Activated CD8-positive, alpha-beta memory T cell treated with anti-CD3 and anti-CD28 coated beads, Interleukin-2, amount 50 U/mL, for 1 hour (primary cell): ENCODE measurements around the gene RRAS2.

Experiments
- DNase-seq: peaks from one replicate; pipeline ENCODE4 v3.0.0-alpha.2; 2020; ENCODE audit errors: extremely low read depth

RRAS2 gene

DNA sequence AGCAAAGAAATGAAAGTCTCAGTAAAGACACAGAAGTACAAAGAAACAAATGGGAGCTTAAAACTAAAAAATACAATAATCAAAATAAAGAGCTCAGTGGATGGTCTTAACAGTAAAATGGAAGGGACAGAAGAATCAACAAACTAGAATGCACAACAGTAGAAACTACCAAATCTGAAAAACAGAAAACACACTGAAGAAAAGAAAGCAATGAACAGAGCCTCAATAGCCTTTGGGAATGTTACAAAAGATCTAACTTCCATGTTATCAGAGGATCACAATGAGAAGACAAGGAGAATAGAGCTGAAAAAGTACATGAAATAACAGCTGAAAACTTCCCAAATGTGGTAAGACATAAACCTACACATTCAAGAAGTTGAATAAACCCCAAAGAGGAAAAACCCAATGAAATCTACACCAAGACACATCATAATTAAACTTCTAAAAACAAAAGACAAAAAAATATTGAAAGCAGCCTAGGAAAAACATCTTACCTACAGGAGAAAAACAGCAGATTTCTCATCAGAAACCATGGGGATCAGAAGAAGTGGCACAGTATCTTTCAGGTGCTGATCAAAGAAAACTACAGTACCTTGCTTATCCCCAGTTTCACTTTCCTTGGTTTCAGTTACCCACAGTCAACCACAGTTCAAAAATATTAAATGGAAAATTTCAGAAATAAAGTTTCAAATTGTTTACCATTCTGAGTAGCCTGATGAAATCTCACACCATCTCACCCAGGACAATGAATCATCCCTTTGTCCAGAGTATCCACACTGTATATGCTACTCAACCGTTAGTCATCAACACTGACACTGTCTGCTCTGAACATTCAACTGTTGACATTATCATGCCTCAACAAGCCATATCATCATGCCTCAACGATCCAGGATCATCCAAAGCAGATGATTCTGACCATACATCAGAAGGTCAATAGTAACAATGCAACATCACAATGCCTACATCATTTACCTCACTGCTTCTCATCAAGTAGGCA is 22.2 kb downstream of the RRAS2 start:
- no peak for DNase-seq

DNA sequence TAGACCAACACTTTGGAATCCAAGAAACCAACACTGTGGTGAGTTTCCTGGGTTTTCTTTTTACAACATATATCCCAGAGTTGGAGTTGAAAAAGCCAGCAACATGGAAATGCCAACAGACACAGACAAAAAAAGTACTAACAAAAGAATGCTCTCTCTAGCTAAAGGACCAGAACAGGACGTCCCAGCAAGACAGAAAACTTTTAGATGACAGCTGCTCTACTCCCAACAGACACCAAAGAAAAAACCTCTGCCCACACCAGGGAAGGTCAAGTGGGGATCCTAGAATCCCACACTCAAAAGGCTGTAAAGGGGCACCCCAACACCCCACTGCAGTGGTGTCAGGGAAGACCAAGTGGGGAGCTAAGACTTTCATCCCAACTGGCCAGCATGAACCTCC is 23.3 kb downstream of the RRAS2 start:
- DNase-seq: no peak

DNA sequence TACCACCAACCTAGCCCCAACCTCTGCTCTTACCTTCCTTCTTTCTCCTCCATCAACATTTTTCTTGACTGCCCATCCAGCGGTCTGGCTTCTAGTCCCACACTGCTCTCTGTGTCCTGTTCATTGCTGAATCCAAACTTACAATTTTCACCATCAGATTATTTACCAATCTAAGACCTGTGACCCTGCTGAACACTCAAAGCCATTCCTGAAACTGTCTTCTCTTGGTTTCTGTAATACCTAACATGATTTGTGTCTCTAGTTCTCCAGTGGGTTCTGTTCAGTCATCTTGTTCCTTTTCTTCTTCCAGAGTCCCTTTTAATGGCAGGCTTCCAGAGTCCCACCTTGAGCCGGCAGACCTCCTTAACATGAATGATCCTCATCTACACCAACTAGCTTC is 24.1 kb downstream of the RRAS2 start:
- DNase-seq: no peak

DNA sequence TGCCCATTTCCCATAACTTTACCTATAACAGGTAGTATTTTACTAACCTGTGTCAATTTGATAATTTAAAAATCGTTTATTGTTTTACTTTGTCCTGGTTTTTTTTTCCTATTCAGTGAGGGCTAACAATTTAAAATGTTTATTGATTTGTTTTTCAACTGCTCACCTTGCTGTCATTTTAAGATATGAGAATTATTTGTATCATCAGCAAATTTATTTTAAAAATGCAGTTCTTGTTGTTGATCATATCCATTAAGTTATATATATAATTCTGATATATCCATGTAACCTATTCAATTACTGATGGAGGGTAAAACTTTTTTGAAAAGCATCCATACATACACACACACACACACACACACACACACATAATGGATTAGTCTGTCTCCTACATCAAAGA is 24.8 kb downstream of the RRAS2 start:
- DNase-seq: no peak

DNA sequence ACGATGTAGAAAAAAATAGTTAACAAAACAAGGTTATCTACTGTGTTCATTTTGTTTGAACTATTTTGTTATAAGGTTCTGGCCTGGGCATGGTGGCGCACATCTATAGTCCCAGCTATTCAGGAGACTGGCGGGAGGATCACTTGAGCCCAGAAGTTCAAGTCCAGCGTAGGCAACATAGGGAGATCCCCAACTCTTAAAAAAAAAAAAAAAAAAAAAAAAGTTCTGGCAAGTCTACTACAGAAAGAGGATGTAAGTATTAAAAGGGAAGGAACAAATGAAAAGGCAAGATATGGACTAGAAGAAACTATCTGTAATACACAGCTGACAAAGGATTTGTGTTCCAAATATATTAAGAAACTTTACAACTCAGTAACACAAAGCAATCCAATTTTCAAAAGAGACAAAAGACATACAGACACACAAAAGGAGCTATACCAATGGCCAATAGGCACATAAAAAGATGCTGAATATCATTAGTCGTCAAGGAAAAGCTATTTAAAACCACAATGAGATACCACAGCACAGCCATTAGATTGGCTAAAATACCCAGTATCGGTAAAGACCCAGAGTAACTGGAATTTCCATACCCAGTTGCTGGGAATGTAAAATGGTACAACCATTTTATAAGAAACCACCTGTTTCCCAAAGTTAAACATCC is 27.4 kb downstream of the RRAS2 start:
- no peak for DNase-seq

DNA sequence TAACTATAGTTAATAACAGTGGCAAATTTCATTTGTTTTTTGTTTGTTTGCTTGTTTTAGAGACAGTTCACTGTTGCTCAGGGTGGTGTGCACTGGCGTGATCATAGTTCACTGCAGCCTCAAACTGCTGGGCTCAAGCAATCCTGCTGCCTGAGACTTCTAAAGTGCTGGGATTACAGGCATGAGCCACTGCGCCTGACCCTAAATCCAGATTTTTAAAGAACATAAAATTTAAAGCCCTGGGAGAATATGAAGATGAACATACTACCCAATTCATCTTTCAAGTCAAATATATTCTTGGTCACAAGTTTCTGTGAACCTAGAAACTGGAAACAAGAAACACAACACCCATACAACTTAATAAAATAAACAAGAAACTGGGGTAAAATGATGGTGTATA is 28.1 kb downstream of the RRAS2 start:
- no peak for DNase-seq

DNA sequence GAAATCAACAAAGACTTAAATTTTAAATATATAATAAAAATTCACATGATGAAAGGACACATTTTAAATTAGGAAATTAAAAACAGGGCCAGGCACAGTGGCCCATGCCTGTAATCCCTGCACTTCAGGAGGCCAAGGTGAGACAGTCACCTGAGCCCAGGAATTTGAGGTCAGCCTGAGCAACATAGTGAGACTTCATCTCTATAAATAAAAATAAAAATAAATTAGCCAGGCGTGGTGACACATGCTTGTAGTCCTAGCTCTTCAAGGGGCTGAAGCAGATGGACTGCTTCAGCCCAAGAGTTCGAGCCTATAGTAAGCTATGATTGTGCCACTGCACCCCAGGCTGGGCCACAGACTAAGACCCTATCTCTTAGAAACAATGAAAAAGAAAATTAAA is 29.3 kb downstream of the RRAS2 start:
- no peak for DNase-seq

DNA sequence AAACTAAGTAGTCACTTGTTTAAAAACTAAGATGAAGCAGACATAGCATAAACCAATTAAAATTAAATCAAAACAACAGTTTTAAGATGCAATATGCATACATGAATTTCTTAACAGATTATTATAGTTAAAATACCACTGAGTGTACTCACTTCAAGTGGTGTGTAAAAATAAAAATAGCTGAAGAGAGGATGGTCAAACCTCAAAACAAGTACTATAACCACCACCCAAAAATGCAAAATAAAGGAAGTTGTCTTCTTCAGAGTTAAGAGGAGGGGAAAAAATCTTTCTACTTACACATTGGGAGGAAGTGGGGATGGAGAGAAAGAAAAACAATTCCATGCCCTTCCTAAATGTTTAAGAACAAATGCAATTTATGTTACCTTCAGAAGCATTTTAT is 31.9 kb downstream of the RRAS2 start:
- no peak for DNase-seq

DNA sequence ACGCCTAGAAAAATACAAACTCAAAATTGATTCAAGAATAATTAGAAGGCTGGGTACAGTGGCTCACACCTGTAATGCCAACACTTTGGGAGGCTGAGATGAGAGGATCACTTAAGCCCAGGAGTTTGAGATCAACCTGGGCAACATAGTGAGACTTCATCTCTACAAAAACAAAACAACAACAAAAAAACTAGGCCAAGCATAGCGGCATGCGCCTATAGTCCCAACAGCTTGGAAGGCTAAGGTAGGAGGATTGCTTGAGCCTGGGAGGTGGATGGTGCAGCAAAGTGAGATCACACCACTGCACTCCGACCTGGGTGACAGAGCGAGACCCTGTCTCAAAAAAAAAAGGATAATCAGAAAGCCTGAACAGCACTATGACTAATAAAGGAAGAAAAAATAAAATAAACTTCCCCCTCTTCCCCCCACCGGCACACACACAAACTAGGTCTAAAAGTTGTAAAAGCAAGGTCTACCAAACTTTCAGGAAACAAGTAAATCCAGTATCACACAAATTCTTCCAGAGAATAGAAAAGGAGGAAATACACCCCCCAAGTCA is 35.8 kb downstream of the RRAS2 start:
- no peak for DNase-seq

DNA sequence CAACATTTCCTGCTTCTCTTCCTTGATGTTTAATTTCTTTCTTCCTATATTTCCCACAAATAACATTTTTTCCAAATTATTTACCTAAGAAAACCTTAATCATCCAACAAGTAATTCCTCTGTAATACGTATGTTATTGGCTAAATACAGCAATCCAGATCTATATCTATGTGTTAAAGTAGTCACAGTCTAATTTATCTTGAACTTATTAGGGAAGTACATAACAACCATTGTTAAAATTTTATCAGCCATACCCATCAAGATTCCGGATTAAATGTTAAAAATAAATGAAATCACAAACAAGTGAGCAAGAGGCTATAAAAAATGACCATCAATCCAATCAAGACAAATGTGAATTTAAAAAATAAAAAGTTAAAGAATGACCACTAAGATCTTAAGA is 36.5 kb downstream of the RRAS2 start:
- no peak for DNase-seq

DNA sequence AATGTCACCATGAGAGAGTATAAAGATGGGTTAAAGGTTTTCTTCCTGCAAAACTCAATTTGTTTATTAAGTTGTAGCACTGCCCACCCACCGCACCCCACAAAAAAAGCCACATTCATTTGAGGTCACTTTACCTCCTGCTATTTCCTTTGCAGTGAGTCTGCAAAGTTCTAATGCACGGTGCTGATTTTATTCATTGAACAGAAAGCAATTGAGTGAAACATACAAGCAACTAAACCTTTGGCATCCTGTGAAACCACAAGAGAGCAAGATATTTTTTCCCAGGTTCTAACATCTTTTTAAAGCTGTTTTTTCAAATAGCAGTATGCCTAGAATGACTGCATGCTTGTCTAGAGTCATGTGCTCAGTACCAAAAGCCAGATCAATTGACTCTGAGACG is 39.0 kb downstream of the RRAS2 start:
- DNase-seq: no peak

DNA sequence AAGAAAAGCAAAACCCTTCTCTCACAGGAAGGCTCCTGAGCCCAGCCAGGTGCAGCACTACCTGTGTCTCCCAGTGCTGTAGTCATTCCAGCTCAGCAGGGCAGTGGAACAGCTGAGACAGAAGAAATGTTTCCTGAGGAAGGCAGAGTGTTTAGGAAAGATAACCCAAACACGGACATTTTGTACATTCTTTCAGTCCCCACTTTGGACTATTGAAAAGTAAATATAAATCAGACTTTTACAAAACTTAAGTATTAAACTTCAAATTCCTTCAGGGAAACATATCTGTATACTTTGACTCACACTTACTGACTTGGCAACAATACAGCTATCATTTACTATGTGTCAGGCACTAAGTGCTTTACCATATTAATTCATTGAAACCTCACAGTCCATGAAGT is 40.4 kb downstream of the RRAS2 start:
- DNase-seq: no peak

DNA sequence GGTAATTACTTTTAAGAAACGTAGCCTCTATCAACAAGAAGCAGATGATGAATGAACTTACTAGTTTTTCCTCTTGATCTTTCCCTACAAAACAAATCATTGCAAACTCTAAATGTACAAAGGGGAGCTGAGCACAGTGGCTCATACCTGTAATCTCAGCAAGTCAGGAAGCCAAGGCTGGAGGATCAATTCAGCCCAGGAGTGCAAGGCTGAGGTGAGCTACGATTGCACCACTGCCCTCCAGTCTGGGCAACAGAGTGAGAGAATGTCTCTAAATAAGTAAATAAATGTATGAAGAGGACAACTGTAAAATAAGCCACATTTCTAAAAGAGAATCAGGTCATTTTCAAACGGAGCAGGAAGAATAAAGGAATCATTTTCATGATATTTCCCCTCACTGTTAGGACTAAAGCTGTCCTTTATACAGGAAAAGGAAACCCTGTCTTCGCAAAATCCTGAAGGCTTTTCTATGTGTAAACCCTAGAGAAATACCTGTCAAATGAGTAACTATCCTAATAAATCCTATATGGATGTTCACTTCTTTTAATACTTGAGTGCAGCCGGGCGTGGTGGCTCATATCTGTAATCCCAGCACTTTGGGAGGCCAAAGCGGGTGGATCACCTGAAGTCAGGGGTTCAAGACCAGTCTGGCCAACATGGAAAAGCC is 41.2 kb downstream of the RRAS2 start:
- no peak for DNase-seq

DNA sequence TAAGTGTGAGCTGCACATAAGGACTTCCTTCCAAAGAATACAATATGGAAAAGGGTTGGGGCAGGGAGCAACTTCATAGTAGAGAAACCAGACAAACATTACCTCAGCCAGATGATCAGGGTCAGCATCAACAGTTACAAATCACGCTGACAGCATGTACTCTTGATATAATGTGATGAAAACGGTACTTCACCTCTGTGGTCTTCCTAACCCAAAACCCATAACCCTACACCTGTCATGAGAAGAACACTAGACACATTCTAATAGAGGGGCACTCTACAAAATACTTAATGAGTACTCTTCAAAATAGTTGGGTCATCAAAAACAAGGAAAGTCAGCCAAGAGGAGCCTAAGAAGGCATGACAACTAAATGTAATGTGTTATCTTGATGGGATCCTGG is 43.9 kb downstream of the RRAS2 start:
- no peak for DNase-seq

DNA sequence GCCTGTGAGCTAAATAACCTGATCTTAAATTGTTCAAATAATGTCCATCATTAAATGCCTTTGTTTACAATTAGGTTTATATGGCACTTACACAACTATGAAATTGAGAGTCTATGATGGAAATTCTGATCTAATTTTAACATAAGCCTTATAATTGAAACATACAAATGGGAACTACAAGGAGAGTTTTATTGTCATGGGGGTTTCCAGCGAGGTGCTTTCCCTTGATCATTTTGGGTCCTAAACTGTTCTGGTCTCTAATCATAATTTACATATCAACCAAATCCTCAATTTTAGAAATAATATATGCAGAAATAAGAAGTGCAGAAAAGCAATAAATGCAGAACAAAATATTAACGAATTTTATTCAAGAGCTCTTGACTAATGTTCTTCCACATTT is 44.9 kb downstream of the RRAS2 start:
- no peak for DNase-seq

DNA sequence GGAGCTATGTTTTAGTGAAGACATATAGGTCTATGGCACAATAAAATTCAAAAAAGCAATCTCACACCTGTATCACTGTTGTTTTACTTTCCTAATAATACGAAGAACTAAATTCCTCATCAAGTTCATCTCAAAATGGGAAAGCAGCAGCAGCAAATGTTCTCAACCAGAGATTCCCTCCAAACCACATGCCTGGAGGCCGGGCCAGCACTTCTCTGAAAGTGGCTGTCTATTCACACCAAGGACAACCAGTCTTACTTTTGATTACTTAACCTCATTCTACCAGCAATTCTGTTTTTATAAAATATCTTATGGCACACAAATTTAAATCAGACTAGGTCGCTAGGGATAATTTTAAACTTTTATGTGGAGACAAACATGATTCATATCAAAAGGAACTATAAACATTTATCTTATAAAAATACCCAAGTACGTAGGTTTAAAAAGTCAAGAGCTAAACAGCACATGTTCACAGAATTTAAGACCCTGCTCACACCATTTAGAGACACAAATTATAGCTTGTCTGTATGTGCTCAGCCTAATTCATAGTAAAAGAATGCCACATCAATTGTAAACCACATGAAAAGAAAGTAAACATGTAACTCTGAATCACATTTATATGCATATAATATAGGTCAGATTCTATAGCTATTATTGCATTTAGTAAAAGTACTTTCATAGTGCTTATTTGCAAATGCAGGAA is 46.1 kb downstream of the RRAS2 start:
- DNase-seq: no peak

DNA sequence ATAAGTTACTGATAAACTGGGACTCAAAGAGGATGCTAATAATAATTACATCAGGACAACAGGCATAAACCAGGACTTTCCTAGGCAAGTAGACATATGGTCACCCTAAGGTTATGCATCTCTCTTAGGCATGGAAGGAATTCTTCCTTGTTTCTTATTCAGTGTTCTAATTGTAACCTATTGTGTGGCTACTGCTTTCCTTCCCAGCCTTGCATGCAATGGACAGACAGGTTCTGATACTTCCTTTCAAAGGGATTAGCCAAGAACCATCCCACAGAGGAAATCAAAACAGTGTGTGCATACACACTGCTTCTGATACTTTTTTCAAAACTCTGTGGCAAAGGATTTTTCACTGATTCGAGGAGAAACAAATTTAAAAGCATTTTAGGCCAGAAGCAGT is 48.3 kb downstream of the RRAS2 start:
- no peak for DNase-seq

DNA sequence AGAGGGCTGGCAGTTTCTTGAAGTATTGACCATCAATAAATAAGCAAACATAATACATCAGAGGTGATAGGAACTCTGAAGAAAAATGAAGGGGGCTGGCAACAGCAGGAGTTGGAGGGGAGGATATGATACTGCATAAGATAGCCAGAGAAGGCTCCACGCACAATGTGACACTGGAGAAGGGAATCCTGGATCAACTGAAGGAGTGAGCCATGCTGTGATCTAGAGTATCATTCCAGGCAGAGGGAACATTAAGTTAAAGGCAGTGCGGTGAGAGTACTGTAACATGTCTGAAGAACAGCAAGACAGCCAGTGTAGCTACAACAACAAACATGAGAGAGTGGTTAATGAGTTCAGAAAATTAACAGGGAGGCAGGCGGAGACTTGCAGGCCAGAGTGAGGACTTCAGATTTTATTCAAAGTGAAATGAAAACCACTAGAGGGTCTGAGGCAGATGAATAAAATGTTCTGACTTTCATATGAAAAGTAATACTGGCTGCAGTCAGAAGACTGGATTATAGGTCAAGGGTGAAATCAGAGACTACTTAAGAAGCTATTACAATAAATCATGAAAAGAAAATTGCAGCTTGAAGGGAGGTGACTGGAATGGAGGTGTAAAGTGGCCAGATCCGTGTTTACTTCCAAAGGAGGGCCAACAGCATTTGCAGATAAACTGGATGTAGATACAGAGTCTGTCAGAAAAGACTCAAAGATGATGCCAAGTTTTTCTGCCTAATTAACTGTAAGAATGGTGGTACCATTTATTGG is 49.4 kb downstream of the RRAS2 start:
- DNase-seq: no peak

DNA sequence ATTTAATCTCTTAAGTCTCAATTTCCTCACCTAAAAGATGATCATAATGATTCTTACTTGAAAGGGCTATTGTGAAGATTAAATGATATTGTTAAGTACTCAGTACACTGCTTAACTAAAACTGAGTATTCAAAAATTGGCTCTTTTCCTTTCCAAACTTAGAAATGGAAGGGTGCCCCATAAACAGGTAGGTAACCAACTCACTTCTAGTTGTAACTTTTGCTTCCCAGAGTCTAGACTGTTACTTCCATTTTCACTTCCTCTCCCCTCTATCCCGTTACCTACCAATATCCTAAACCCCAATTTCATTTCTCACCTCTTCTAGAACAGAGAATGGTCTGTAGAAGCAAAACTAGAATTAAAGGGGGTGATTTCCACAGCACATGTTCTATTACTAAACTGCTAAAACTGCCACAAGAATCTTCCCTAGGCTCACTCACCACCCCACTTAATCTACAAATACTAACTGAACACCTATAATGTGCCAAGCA is 50.0 kb downstream of the RRAS2 start:
- DNase-seq: no peak

DNA sequence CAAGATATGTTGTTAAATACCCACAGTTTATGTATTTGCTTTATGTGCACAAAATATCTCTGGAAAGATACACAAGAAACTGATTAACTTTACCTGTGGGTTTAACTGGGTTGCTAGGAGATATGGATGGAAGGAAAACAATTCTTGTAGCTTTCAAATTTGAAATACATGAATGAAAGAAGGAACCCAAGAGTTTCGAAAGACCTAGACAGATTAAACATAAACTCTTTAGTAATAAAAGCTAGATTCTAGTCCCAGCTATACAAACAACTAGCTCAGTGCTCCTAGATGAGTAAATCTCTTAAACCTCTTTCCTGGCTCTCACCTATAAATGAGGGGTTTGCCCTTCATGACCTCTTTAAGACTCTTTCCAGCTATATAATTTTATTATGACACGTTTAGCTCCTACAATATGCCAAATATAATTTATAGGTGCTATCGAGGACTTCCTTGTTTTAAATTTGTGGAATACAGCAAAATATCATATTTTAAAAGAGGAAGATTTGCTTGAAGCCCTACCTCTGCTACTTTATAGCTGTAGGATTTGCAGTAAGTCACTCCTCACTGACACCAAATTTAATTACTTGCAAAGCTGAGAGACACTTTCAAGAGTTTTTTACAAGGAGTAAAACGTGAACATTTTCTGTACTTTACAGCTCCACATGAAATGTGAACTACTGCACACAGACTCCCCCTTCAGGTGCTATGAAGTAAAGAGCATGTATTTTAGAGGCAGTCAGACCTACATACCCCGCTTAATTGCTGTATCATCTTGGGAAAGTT is 50.7 kb downstream of the RRAS2 start:
- DNase-seq: no peak
